ENCODE data around the gene PHACTR2. TPM values are rescaled to one million over a fixed set of nuclear protein-coding genes. Genes with fewer than 3 reads are reported as not detected.
"Not testable (repeated sequence)": the region's sequence is repeated elsewhere in the genome, so short reads cannot be mapped to it uniquely, and the experiment has no call there.

Gene PHACTR2
- total RNA-seq: 15.1 TPM

GRCh38 chr6:143677891-143678791 lies at the start of gene PHACTR2:
PHACTR2 (plus strand) TSS chr6:143677965; CDS start chr6:143678164, 199 bp downstream.
- DNase-seq (ENCODE audit: low read depth in 2 of 3, low spot score in 2 of 3): peak; percentile 3 to 86 (median 81)

GRCh38 chr6:143629104-143630080 lies 48.4 kb upstream of the PHACTR2 start:
- DNase-seq (ENCODE audit: low read depth in 2 of 3, low spot score in 2 of 3): no peak

GRCh38 chr6:143631196-143631595 lies 46.6 kb upstream of the PHACTR2 start:
- DNase-seq (ENCODE audit: low read depth in 2 of 3, low spot score in 2 of 3): not testable (repeated sequence)

- no peak for DNase-seq (ENCODE audit: low read depth in 2 of 3, low spot score in 2 of 3)
Observed at GRCh38 chr6:143632894-143633293, 44.9 kb upstream of the PHACTR2 start.

GRCh38 chr6:143634486-143634885 lies 43.3 kb upstream of the PHACTR2 start:
- DNase-seq (ENCODE audit: low read depth in 2 of 3, low spot score in 2 of 3): no peak

- no peak for DNase-seq (ENCODE audit: low read depth in 2 of 3, low spot score in 2 of 3)
Observed at GRCh38 chr6:143637691-143638090, 40.1 kb upstream of the PHACTR2 start.

GRCh38 chr6:143642403-143642802 lies 35.4 kb upstream of the PHACTR2 start:
- DNase-seq (ENCODE audit: low read depth in 2 of 3, low spot score in 2 of 3): no peak

GRCh38 chr6:143647191-143647590 lies 30.6 kb upstream of the PHACTR2 start:
- no peak for DNase-seq (ENCODE audit: low read depth in 2 of 3, low spot score in 2 of 3)

- DNase-seq (ENCODE audit: low read depth in 2 of 3, low spot score in 2 of 3): peak in 2 of 3 donors; percentile 4 to 23
Observed at GRCh38 chr6:143647732-143648131, 30.0 kb upstream of the PHACTR2 start.

GRCh38 chr6:143649319-143649718 lies 28.4 kb upstream of the PHACTR2 start:
- not testable (repeated sequence) for DNase-seq (ENCODE audit: low read depth in 2 of 3, low spot score in 2 of 3)

GRCh38 chr6:143651328-143651727 lies 26.4 kb upstream of the PHACTR2 start:
- DNase-seq (ENCODE audit: low read depth in 2 of 3, low spot score in 2 of 3): not testable (repeated sequence)

GRCh38 chr6:143652841-143653331 lies 24.9 kb upstream of the PHACTR2 start:
- DNase-seq (ENCODE audit: low read depth in 2 of 3, low spot score in 2 of 3): no peak

- no peak for DNase-seq (ENCODE audit: low read depth in 2 of 3, low spot score in 2 of 3)
Observed at GRCh38 chr6:143655541-143655940, 22.2 kb upstream of the PHACTR2 start.

- no peak for DNase-seq (ENCODE audit: low read depth in 2 of 3, low spot score in 2 of 3)
Observed at GRCh38 chr6:143656026-143656425, 21.7 kb upstream of the PHACTR2 start.

- no peak for DNase-seq (ENCODE audit: low read depth in 2 of 3, low spot score in 2 of 3)
Observed at GRCh38 chr6:143657809-143658208, 20.0 kb upstream of the PHACTR2 start.

GRCh38 chr6:143660170-143660569 lies 17.6 kb upstream of the PHACTR2 start:
- not testable (repeated sequence) for DNase-seq (ENCODE audit: low read depth in 2 of 3, low spot score in 2 of 3)

GRCh38 chr6:143664171-143664570 lies 13.6 kb upstream of the PHACTR2 start:
- no peak for DNase-seq (ENCODE audit: low read depth in 2 of 3, low spot score in 2 of 3)

- not testable (repeated sequence) for DNase-seq (ENCODE audit: low read depth in 2 of 3, low spot score in 2 of 3)
Observed at GRCh38 chr6:143666007-143666406, 11.8 kb upstream of the PHACTR2 start.

GRCh38 chr6:143669483-143669882 lies 8.3 kb upstream of the PHACTR2 start:
- DNase-seq (ENCODE audit: low read depth in 2 of 3, low spot score in 2 of 3): not testable (repeated sequence)

GRCh38 chr6:143673669-143674068 lies 4.1 kb upstream of the PHACTR2 start:
- no peak for DNase-seq (ENCODE audit: low read depth in 2 of 3, low spot score in 2 of 3)
